DND-41 (cell line): ENCODE results near the gene TMEM116.
A peak's percentile ranks its signal among the peaks of the same experiment; 100 is the strongest.
"Not testable (repeated sequence)": the region's sequence is repeated elsewhere in the genome, so short reads cannot be mapped to it uniquely, and the experiment has no call there.

Source experiments
- ATAC-seq: fragments of 200-7000 bp; cut with Tn5 transposase; 3 replicates; pipeline ENCODE4 v1.9.1; 2021; ENCODE audit warnings: low read depth; ENCODE audit not compliant: insufficient read depth
- DNase-seq: peaks from one replicate; pipeline ENCODE4 v3.0.0-alpha.2; 2020
- H2AFZ ChIP-seq: 2 replicates; pipeline ENCODE4 v1.6.0; 2012; ENCODE audit warnings: low read depth, low read length
- H3K27ac ChIP-seq: 2 replicates; pipeline ENCODE4 v1.5.1; 2012; ENCODE audit warnings: low read length, inconsistent platforms
- H3K27me3 ChIP-seq: fragments of 200-600 bp; sonication (generic); 2 replicates; pipeline ENCODE4 v1.6.0; 2012; ENCODE audit warnings: low read length, mild to moderate bottlenecking, inconsistent platforms; ENCODE audit not compliant: insufficient read depth, poor library complexity
- H3K36me3 ChIP-seq: 2 replicates; pipeline ENCODE4 v1.5.1; 2012; ENCODE audit warnings: low read length, inconsistent platforms; ENCODE audit not compliant: insufficient read depth
- H3K4me1 ChIP-seq: 2 replicates; pipeline ENCODE4 v1.5.1; 2012; ENCODE audit warnings: mild to moderate bottlenecking, low read length; ENCODE audit not compliant: insufficient read depth
- H3K4me2 ChIP-seq: 2 replicates; pipeline ENCODE4 v1.6.0; 2012; ENCODE audit warnings: mild to moderate bottlenecking, moderate library complexity, low read length, inconsistent platforms; ENCODE audit not compliant: insufficient read depth
- H3K4me3 ChIP-seq, 2 experiments: fragments of 200-600 bp in 1 of 2; shearing (Covaris generic) in 1 of 2; 2 replicates each; pipeline ENCODE4 v1.5.1; 2012 to 2016; ENCODE audit warnings: inconsistent platforms in 2 of 2, low read length in 2 of 2, mild to moderate bottlenecking in 2 of 2, low read depth in 1 of 2, moderate library complexity in 1 of 2
- H3K79me2 ChIP-seq: 2 replicates; pipeline ENCODE4 v1.6.0; 2012; ENCODE audit warnings: low read length, inconsistent platforms; ENCODE audit not compliant: insufficient read depth
- H3K9ac ChIP-seq: 2 replicates; pipeline ENCODE4 v1.6.0; 2012; ENCODE audit warnings: low read depth, mild to moderate bottlenecking, inconsistent platforms, low read length, moderate library complexity
- H3K9me3 ChIP-seq: 2 replicates; pipeline ENCODE4 v1.5.1; 2012; ENCODE audit warnings: low read length, moderate library complexity, mild to moderate bottlenecking, inconsistent platforms; ENCODE audit not compliant: insufficient read depth, severe bottlenecking
- H4K20me1 ChIP-seq: 2 replicates; pipeline ENCODE4 v1.6.0; 2012; ENCODE audit warnings: low read length; ENCODE audit not compliant: insufficient read depth
- EZH2 ChIP-seq: IDR thresholded peaks from 3 replicates; pipeline ENCODE4 v1.6.1; 2012; ENCODE audit warnings: borderline replicate concordance, low read depth, mild to moderate bottlenecking, moderate library complexity, low read length, inconsistent platforms; ENCODE audit not compliant: severe bottlenecking
- TF ChIP-seq, protein P1 (sequence below): IDR thresholded peaks from 2 replicates; pipeline ENCODE4 v1.5.1; 2012; ENCODE audit warnings: borderline replicate concordance, low read length, moderate library complexity, mild to moderate bottlenecking; ENCODE audit not compliant: poor library complexity, severe bottlenecking; ENCODE audit errors: extremely low read depth

The TMEM116 gene

DNA sequence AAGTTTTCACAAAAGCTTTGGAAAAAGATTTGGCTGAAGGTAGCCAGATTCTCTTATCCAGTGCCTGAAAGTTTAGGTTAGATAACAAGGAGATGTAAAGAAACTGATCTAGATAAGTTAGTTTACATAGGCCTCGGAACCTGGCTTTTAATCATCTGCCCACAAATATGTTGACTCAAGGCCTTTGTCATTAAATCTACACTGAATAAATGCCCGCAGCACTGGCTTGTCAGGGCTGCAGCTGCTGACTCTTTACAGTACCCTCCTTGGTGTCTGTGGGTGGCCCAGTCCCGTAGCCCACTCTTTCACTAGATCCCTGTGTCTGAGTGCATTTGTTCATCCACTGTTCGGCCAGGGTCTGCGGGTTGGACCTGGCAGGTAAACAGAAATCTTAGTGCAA, 58.0 kb downstream of the TMEM116 start:
- H3K4me1 ChIP-seq, result peaks cover 8% of the 10 kb centered on the region; the same call in 1 of the 2 replicates
- H3K27me3 ChIP-seq, result no peaks in the 10 kb centered on the region
- H3K36me3 ChIP-seq, result 0 out of 2 replicates have a peak, but pooled peaks cover 2% of the 10 kb centered on the region
- no peaks in the 10 kb centered on the region for H3K79me2 ChIP-seq
- no peak for ATAC-seq
- no peak overlapping the region for H2AFZ ChIP-seq
- no peak overlapping the region for H3K27ac ChIP-seq
- no peak overlapping the region for H3K9ac ChIP-seq
- no peak overlapping the region for H3K4me3 ChIP-seq
- H3K9me3 ChIP-seq, result peaks cover 18% of the 10 kb centered on the region
- no peak overlapping the region for H3K4me2 ChIP-seq
- H4K20me1 ChIP-seq, result no peaks in the 10 kb centered on the region
- TF ChIP-seq EZH2, result no peak
- TF ChIP-seq, protein P1, sequence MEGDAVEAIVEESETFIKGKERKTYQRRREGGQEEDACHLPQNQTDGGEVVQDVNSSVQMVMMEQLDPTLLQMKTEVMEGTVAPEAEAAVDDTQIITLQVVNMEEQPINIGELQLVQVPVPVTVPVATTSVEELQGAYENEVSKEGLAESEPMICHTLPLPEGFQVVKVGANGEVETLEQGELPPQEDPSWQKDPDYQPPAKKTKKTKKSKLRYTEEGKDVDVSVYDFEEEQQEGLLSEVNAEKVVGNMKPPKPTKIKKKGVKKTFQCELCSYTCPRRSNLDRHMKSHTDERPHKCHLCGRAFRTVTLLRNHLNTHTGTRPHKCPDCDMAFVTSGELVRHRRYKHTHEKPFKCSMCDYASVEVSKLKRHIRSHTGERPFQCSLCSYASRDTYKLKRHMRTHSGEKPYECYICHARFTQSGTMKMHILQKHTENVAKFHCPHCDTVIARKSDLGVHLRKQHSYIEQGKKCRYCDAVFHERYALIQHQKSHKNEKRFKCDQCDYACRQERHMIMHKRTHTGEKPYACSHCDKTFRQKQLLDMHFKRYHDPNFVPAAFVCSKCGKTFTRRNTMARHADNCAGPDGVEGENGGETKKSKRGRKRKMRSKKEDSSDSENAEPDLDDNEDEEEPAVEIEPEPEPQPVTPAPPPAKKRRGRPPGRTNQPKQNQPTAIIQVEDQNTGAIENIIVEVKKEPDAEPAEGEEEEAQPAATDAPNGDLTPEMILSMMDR, result no peak
- DNase-seq, result no peak

DNA sequence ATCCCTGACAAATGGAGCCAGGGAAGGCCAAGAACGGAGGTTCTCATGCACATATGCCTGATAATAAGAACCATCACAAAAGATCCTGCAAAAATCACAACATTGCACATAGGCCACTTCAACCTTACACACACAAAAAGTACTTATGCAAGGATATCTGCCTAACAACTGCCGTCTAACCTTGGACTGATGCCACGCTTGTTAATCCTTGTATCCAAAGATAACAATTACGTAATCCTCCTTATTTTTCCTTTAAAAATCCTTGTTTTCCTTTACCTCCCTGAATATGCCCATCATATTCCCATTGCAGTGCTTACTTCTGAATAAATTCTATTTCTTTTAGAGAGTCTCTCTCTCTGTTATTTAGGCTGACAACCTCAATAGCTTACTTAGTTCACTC, 59.5 kb downstream of the TMEM116 start:
- TF ChIP-seq EZH2, result no peak
- TF ChIP-seq, protein P1, result no peak
- Histone ChIP-seq H3K79me2 (no peaks in the 10 kb centered on the region), H3K4me3 (no peak overlapping the region), H3K36me3 (0 out of 2 replicates have a peak, but pooled peaks cover 2% of the 10 kb centered on the region), H3K4me2 (no peak overlapping the region), H2AFZ (no peak overlapping the region), H3K27me3 (no peaks in the 10 kb centered on the region), H3K4me1 (peaks cover 8% of the 10 kb centered on the region; the same call in 1 of the 2 replicates), H4K20me1 (no peaks in the 10 kb centered on the region), H3K9me3 (peaks cover 18% of the 10 kb centered on the region), H3K27ac (no peak overlapping the region), H3K9ac (no peak overlapping the region)
- ATAC-seq, result no peak
- DNase-seq, result no peak

DNA sequence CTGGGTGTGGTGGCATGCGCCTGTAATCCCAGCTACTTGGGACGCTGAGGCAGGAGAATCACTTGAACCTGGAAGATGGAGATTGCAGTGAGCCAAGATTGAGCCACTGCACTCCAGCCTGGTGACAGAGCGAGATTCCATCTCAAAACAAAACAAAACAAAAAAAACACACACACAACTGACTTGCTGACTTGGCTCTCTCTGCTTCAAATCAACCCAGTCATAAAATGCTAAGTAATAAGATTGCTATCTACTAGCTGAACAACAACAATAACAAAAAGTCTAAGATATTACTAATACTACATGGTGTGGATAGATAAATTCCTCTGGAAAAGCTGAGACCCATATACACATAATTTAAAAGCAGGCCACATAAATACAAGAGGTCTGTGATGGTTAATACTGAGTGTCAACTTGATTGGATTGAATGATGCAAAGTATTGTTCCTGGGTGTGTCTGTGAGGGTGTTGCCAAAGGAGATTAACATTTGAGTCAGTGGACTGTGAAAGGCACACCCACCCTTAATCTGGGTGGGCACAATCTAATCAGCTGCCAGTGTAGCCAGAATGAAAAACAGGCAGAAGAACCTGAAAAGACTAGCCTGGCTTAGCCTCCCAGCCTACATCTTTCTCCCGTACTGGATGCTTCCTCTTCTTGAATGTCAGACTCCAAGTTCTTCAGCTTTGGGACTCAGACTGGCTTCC, 60.7 kb downstream of the TMEM116 start:
- H3K36me3 ChIP-seq, DNase-seq, H3K4me1 ChIP-seq, H3K4me2 ChIP-seq, H4K20me1 ChIP-seq, ATAC-seq, H3K9ac ChIP-seq, H2AFZ ChIP-seq, H3K4me3 ChIP-seq, H3K79me2 ChIP-seq, H3K27me3 ChIP-seq, H3K27ac ChIP-seq: not testable (repeated sequence)
- H3K9me3 ChIP-seq, result peaks cover 18% of the 10 kb centered on the region

DNA sequence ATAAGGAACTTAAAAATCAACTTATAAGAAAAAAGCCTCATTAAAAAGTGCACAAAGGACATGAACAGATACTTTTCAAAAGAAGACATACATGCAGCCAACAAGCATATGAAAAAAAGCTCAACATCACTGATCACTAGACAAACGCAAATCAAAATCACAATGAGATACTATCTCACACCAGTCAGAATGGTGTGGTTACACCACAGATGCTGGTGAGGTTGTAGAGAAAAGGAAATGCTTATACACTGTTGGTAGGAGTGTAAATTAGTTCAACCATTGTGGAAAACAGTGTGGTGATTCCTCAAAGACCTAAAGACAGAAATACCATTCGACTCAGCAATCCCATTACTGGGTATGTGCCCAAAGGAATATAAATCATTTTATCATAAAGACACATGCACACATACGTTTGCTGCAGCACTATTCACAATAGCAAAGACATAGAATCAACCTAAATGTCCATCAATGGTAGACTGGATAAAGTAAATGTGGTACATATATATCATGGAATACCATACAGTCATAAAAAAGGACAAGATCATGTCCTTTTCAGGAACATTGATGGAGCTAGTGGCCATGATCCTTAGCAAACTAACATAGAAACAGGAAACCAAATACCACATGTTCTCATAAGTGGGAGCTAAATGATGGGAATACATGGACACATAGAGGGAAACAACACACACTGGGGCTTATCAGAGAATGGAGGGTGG, 61.8 kb downstream of the TMEM116 start:
- DNase-seq, result peak; percentile 13
- H3K79me2 ChIP-seq, H3K27ac ChIP-seq, H3K4me2 ChIP-seq, H3K36me3 ChIP-seq, H3K27me3 ChIP-seq, H3K9ac ChIP-seq, H3K4me3 ChIP-seq, H4K20me1 ChIP-seq, H2AFZ ChIP-seq: not testable (repeated sequence)
- ATAC-seq, result peak; percentile 79
- peaks cover 13% of the 10 kb centered on the region; the same call in 1 of the 2 replicates for H3K4me1 ChIP-seq
- H3K9me3 ChIP-seq, result peaks cover 16% of the 10 kb centered on the region
